Esophagus squamous epithelium (tissue), 4 donors: ENCODE measurements around the gene MSRB1.

Source experiments
- POLR2A ChIP-seq, 4 donors: fragments of 450-650 bp; IDR thresholded peaks; one replicate each; pipeline ENCODE4 v1.6.1; 2017; ENCODE audit warnings: antibody characterized with exemption in 4 of 4, mild to moderate bottlenecking in 4 of 4, moderate library complexity in 3 of 4
- TF ChIP-seq, protein P1 (sequence below), 6 experiments: fragments of 450-650 bp in 4 of 6; fragments of 200-600 bp in 2 of 6; sonication (generic) in 2 of 6; IDR thresholded peaks; one replicate each; pipeline ENCODE4 v1.5.1; 2016 to 2019; ENCODE audit warnings: antibody characterized with exemption in 6 of 6, mild to moderate bottlenecking in 4 of 6, moderate library complexity in 4 of 6

DNA sequence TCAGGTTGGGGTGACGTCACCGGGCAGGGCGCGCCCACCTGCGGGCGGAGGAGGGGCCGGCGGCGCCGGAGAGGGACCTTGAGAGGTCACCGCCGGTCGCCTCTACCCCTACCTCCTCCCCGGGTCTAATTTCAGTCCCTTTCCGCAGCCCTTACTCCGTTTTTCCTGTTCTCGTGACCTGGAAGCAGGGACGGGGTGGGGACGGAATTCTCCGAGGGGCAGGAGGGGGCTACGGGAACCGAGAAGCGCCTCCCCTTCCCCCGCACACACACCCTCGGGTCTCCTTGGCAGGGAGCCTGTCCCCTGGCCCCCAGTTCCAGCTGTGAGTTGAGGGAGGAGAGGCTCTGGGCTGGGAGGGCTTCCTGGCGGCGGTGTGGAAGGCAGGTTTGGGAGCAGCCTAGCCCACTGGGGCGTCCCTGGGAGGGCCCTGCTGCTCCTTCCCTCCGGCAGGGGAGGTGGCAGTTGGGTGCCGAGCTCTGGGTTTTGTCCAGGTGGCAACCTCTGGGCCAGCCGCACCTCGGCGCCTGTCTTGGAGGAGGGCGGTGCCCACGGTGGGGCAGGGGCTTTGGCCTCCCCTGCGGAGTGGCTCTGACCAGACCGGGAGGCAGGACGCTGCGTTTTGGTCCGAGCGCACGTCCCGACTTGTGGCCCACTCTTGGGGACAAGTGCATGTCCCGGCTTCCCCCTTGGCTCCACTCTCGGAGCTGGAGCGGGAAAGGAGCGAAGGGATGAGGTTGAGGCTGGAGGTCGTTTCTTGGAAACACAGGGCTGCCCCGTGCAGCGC lies 47.5 kb upstream of the MSRB1 start:
- TF ChIP-seq, protein P1, sequence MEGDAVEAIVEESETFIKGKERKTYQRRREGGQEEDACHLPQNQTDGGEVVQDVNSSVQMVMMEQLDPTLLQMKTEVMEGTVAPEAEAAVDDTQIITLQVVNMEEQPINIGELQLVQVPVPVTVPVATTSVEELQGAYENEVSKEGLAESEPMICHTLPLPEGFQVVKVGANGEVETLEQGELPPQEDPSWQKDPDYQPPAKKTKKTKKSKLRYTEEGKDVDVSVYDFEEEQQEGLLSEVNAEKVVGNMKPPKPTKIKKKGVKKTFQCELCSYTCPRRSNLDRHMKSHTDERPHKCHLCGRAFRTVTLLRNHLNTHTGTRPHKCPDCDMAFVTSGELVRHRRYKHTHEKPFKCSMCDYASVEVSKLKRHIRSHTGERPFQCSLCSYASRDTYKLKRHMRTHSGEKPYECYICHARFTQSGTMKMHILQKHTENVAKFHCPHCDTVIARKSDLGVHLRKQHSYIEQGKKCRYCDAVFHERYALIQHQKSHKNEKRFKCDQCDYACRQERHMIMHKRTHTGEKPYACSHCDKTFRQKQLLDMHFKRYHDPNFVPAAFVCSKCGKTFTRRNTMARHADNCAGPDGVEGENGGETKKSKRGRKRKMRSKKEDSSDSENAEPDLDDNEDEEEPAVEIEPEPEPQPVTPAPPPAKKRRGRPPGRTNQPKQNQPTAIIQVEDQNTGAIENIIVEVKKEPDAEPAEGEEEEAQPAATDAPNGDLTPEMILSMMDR (IDR thresholded peaks at IDR 0.05): no peak
- TF ChIP-seq POLR2A (IDR thresholded peaks at IDR 0.05): peak in 1 of 4 donors; percentile 53
